ENCODE measurements around the gene PHYKPL.

PHYKPL gene

GRCh38 chr5:178232124-178232919 is at the start of gene PHYKPL:
PHYKPL (minus strand) TSS chr5:178232802; CDS start chr5:178232550, 252 bp downstream.
- peak within 1 kb of the TSS; percentile 70 for H3K27ac Mint-ChIP-seq
- peaks cover 19% of the 10 kb centered on the region for H3K36me3 Mint-ChIP-seq
- peak within 1 kb of the TSS; percentile 91 for H3K4me3 Mint-ChIP-seq
- H3K27me3 Mint-ChIP-seq, result no peaks in the 10 kb centered on the region
- no peaks in the 10 kb centered on the region for H3K9me3 Mint-ChIP-seq
- H3K4me1 Mint-ChIP-seq, result peaks cover 54% of the 10 kb centered on the region

GRCh38 chr5:178282391-178282790 is 49.8 kb upstream of the PHYKPL start:
- H3K27ac Mint-ChIP-seq, result no peak overlapping the region
- peaks cover 1% of the 10 kb centered on the region for H3K27me3 Mint-ChIP-seq
- H3K4me1 Mint-ChIP-seq, result peaks cover 4% of the 10 kb centered on the region
- H3K9me3 Mint-ChIP-seq, result peaks cover 9% of the 10 kb centered on the region
- no peaks in the 10 kb centered on the region for H3K36me3 Mint-ChIP-seq
- no peak overlapping the region for H3K4me3 Mint-ChIP-seq

GRCh38 chr5:178281331-178281730 is 48.7 kb upstream of the PHYKPL start:
- Mint-ChIP-seq H3K9me3 (peaks cover 9% of the 10 kb centered on the region), H3K27me3 (peaks cover 1% of the 10 kb centered on the region), H3K36me3 (no peaks in the 10 kb centered on the region), H3K4me1 (peaks cover 4% of the 10 kb centered on the region), H3K4me3 (no peak overlapping the region), H3K27ac (no peak overlapping the region)

GRCh38 chr5:178280631-178281030 is 48.0 kb upstream of the PHYKPL start:
- peaks cover 1% of the 10 kb centered on the region for H3K27me3 Mint-ChIP-seq
- peaks cover 4% of the 10 kb centered on the region for H3K4me1 Mint-ChIP-seq
- H3K4me3 Mint-ChIP-seq, result no peak overlapping the region
- H3K27ac Mint-ChIP-seq, result no peak overlapping the region
- peaks cover 9% of the 10 kb centered on the region for H3K9me3 Mint-ChIP-seq
- no peaks in the 10 kb centered on the region for H3K36me3 Mint-ChIP-seq

GRCh38 chr5:178279723-178280438 is 47.3 kb upstream of the PHYKPL start:
- H3K27ac Mint-ChIP-seq, result no peak overlapping the region
- peaks cover 1% of the 10 kb centered on the region for H3K27me3 Mint-ChIP-seq
- H3K9me3 Mint-ChIP-seq, result peaks cover 9% of the 10 kb centered on the region
- H3K4me1 Mint-ChIP-seq, result peaks cover 4% of the 10 kb centered on the region
- H3K4me3 Mint-ChIP-seq, result no peak overlapping the region
- no peaks in the 10 kb centered on the region for H3K36me3 Mint-ChIP-seq

- Mint-ChIP-seq H3K27me3 (peaks cover 1% of the 10 kb centered on the region), H3K27ac (no peak overlapping the region), H3K4me3 (no peak overlapping the region), H3K36me3 (no peaks in the 10 kb centered on the region), H3K4me1 (peaks cover 4% of the 10 kb centered on the region), H3K9me3 (peaks cover 8% of the 10 kb centered on the region)
These were observed 46.6 kb upstream of the PHYKPL start for GRCh38 chr5:178279026-178279722.

- Mint-ChIP-seq H3K27me3 (peaks cover 1% of the 10 kb centered on the region), H3K4me1 (peaks cover 4% of the 10 kb centered on the region), H3K4me3 (no peak overlapping the region), H3K9me3 (peaks cover 3% of the 10 kb centered on the region), H3K27ac (no peak overlapping the region), H3K36me3 (no peaks in the 10 kb centered on the region)
These were observed 45.9 kb upstream of the PHYKPL start for GRCh38 chr5:178278358-178279023.

- Mint-ChIP-seq H3K27me3 (peaks cover 1% of the 10 kb centered on the region), H3K4me3 (no peak overlapping the region), H3K27ac (no peak overlapping the region), H3K36me3 (no peaks in the 10 kb centered on the region), H3K9me3 (no peaks in the 10 kb centered on the region), H3K4me1 (peaks cover 4% of the 10 kb centered on the region)
These were observed 45.3 kb upstream of the PHYKPL start for GRCh38 chr5:178277866-178278265.

GRCh38 chr5:178277346-178277745 is 44.7 kb upstream of the PHYKPL start:
- Mint-ChIP-seq H3K27me3 (peaks cover 1% of the 10 kb centered on the region), H3K36me3 (no peaks in the 10 kb centered on the region), H3K4me1 (peaks cover 4% of the 10 kb centered on the region), H3K27ac (no peak overlapping the region), H3K9me3 (no peaks in the 10 kb centered on the region), H3K4me3 (no peak overlapping the region)

- H3K27me3 Mint-ChIP-seq, result peaks cover 1% of the 10 kb centered on the region
- no peak overlapping the region for H3K4me3 Mint-ChIP-seq
- no peaks in the 10 kb centered on the region for H3K36me3 Mint-ChIP-seq
- H3K27ac Mint-ChIP-seq, result no peak overlapping the region
- no peaks in the 10 kb centered on the region for H3K9me3 Mint-ChIP-seq
- peaks cover 4% of the 10 kb centered on the region for H3K4me1 Mint-ChIP-seq
These were observed 42.4 kb upstream of the PHYKPL start for GRCh38 chr5:178274781-178275537.

GRCh38 chr5:178273665-178274541 is 41.3 kb upstream of the PHYKPL start:
- Mint-ChIP-seq H3K36me3 (no peaks in the 10 kb centered on the region), H3K27me3 (peaks cover 1% of the 10 kb centered on the region), H3K4me1 (no peaks in the 10 kb centered on the region), H3K4me3 (no peak overlapping the region), H3K27ac (no peak overlapping the region), H3K9me3 (no peaks in the 10 kb centered on the region)

- H3K4me1 Mint-ChIP-seq, result no peaks in the 10 kb centered on the region
- H3K27ac Mint-ChIP-seq, result no peak overlapping the region
- H3K27me3 Mint-ChIP-seq, result peaks cover 1% of the 10 kb centered on the region
- H3K4me3 Mint-ChIP-seq, result no peak overlapping the region
- H3K36me3 Mint-ChIP-seq, result no peaks in the 10 kb centered on the region
- H3K9me3 Mint-ChIP-seq, result no peaks in the 10 kb centered on the region
These were observed 40.4 kb upstream of the PHYKPL start for GRCh38 chr5:178273041-178273440.

- Mint-ChIP-seq H3K27ac (no peak overlapping the region), H3K4me1 (no peaks in the 10 kb centered on the region), H3K4me3 (no peak overlapping the region), H3K27me3 (peaks cover under 1% of the 10 kb centered on the region), H3K9me3 (no peaks in the 10 kb centered on the region), H3K36me3 (no peaks in the 10 kb centered on the region)
These were observed 40.0 kb upstream of the PHYKPL start for GRCh38 chr5:178272591-178272990.

Data from activated naive CD4-positive, alpha-beta T cell treated with anti-CD3 and anti-CD28 coated beads, Interleukin-2, amount 50 U/mL, for 24 hours (primary cell).